Neural cell (in vitro differentiated cells): ENCODE data around the gene ENKUR. TPM values are rescaled to one million over a fixed set of nuclear protein-coding genes. Genes with fewer than 3 reads are reported as not detected.

ENCODE experiments used
- H2AFZ ChIP-seq: fragments of 200-600, 300-800 bp; sonication (generic), shearing (Covaris generic); 2 replicates; pipeline ENCODE4 v1.6.0; 2014; ENCODE audit warnings: low read depth, mild to moderate bottlenecking, antibody characterized with exemption, low read length, moderate library complexity
- H3F3A ChIP-seq: fragments of 200-600 bp; shearing (Covaris generic); 2 replicates; pipeline ENCODE4 v1.6.1; 2016; ENCODE audit warnings: mild to moderate bottlenecking, moderate library complexity, mixed read lengths, antibody characterized with exemption, low read length; ENCODE audit not compliant: insufficient read depth, poor library complexity, severe bottlenecking
- H3K27ac ChIP-seq: fragments of 200-600, 300-800 bp; sonication (generic), shearing (Covaris generic); 2 replicates; pipeline ENCODE4 v1.5.1; 2014; ENCODE audit warnings: mild to moderate bottlenecking, low read length, moderate library complexity
- H3K27me3 ChIP-seq: fragments of 300-800, 200-600 bp; sonication (generic), shearing (Covaris generic); 2 replicates; pipeline ENCODE4 v1.6.0; 2014; ENCODE audit warnings: mild to moderate bottlenecking, low read depth, low read length, moderate library complexity; ENCODE audit not compliant: insufficient read depth
- H3K36me3 ChIP-seq: fragments of 300-800, 200-600 bp; sonication (generic), shearing (Covaris generic); 2 replicates; pipeline ENCODE4 v1.5.1; 2014; ENCODE audit warnings: mild to moderate bottlenecking, antibody characterized with exemption, low read length, moderate library complexity; ENCODE audit not compliant: insufficient read depth
- H3K4me2 ChIP-seq: fragments of 300-800, 200-600 bp; sonication (generic), shearing (Covaris generic); 2 replicates; pipeline ENCODE4 v1.6.0; 2014; ENCODE audit warnings: mild to moderate bottlenecking, low read length
- H3K4me3 ChIP-seq: fragments of 300-800, 200-600 bp; sonication (generic), shearing (Covaris generic); 2 replicates; pipeline ENCODE4 v1.5.1; 2014; ENCODE audit warnings: mild to moderate bottlenecking, low read length, moderate library complexity
- H3K79me2 ChIP-seq: fragments of 200-600 bp; shearing (Covaris generic); replicated peaks from 2 replicates; pipeline ENCODE4 v1.6.0; 2014; ENCODE audit warnings: mild to moderate bottlenecking, low read length, moderate library complexity; ENCODE audit not compliant: insufficient read depth
- H3K9ac ChIP-seq: fragments of 300-800, 200-600 bp; sonication (generic), shearing (Covaris generic); 2 replicates; pipeline ENCODE4 v1.6.1; 2016; ENCODE audit warnings: mild to moderate bottlenecking, low read length, mixed read lengths
- H3K9me2 ChIP-seq: fragments of 200-600 bp; shearing (Covaris generic); 2 replicates; pipeline ENCODE4 v1.6.1; 2016; ENCODE audit warnings: mild to moderate bottlenecking, low read length, mixed read lengths; ENCODE audit not compliant: insufficient read depth
- H3K9me3 ChIP-seq: fragments of 200-600, 300-800 bp; sonication (generic), shearing (Covaris generic); 2 replicates; pipeline ENCODE4 v1.6.1; 2016; ENCODE audit warnings: mild to moderate bottlenecking, mixed run types, low read length, moderate library complexity, mixed read lengths
- H4K20me1 ChIP-seq: fragments of 200-600 bp; shearing (Covaris generic); 2 replicates; pipeline ENCODE4 v1.6.1; 2016; ENCODE audit warnings: mild to moderate bottlenecking, mixed run types; ENCODE audit not compliant: insufficient read depth
- CTCF ChIP-seq: fragments of 450-650 bp; IDR thresholded peaks from 2 replicates; pipeline ENCODE4 v1.5.1; 2014; ENCODE audit warnings: antibody characterized with exemption, mild to moderate bottlenecking, moderate library complexity; ENCODE audit not compliant: poor library complexity, severe bottlenecking
- EP300 ChIP-seq: fragments of 450-650 bp; conservative IDR thresholded peaks from 2 replicates; pipeline ENCODE4 v1.6.1; 2014; ENCODE audit warnings: antibody characterized with exemption, mild to moderate bottlenecking, moderate library complexity; ENCODE audit not compliant: poor library complexity, severe bottlenecking
- EZH2 ChIP-seq: fragments of 200-600, 300-800 bp; shearing (Covaris generic), sonication (generic); IDR thresholded peaks from 2 replicates; pipeline ENCODE4 v1.6.1; 2014; ENCODE audit warnings: antibody characterized with exemption, low read length, borderline replicate concordance, mild to moderate bottlenecking; ENCODE audit not compliant: insufficient read depth, poor library complexity, severe bottlenecking
- MXI1 ChIP-seq: fragments of 450-650 bp; conservative IDR thresholded peaks from 2 replicates; pipeline ENCODE4 v1.6.1; 2014; ENCODE audit warnings: antibody characterized with exemption, mild to moderate bottlenecking; ENCODE audit not compliant: poor library complexity, severe bottlenecking
- POLR2AphosphoS5 ChIP-seq: IDR thresholded peaks from 2 replicates; pipeline ENCODE4 v1.6.1; 2012
- RAD21 ChIP-seq: fragments of 450-650 bp; conservative IDR thresholded peaks from 2 replicates; pipeline ENCODE4 v1.6.1; 2014; ENCODE audit warnings: antibody characterized with exemption, mild to moderate bottlenecking, moderate library complexity
- REST ChIP-seq: IDR thresholded peaks from 2 replicates; pipeline ENCODE4 v1.6.1; 2012; ENCODE audit warnings: borderline replicate concordance
- SMC3 ChIP-seq: fragments of 450-650 bp; conservative IDR thresholded peaks from 2 replicates; pipeline ENCODE4 v1.6.1; 2014; ENCODE audit warnings: antibody characterized with exemption, mild to moderate bottlenecking, moderate library complexity; ENCODE audit not compliant: poor library complexity
- TAF1 ChIP-seq: IDR thresholded peaks from 2 replicates; pipeline ENCODE4 v1.6.1; 2012; ENCODE audit warnings: low read depth
- polyA plus RNA-seq: library from polyadenylated mRNA; depleted of rRNA; stranded (reverse); fragments of >200 nt; gene quantifications from 2 replicates; pipeline ENCODE4 v1.2.3, GENCODE V29; 2014

Gene ENKUR
- polyA plus RNA-seq, 1 donor from 2014 or later, result 2.6 TPM

- H3K36me3 ChIP-seq, result no peaks in the 10 kb centered on the region
- no peaks in the 10 kb centered on the region for H3K79me2 ChIP-seq
- H3K27ac ChIP-seq, result no peak overlapping the region
- H3F3A ChIP-seq, result no peaks in the 10 kb centered on the region
- no peak overlapping the region for H3K4me2 ChIP-seq
- no peak overlapping the region for H3K9ac ChIP-seq
- no peaks in the 10 kb centered on the region for H3K27me3 ChIP-seq
- no peaks in the 10 kb centered on the region for H3K9me3 ChIP-seq
- no peak for TF ChIP-seq CTCF
- no peak overlapping the region for H3K4me3 ChIP-seq
- H4K20me1 ChIP-seq, result no peaks in the 10 kb centered on the region
- H2AFZ ChIP-seq, result no peak overlapping the region
- H3K9me2 ChIP-seq, result no peaks in the 10 kb centered on the region
Measured at GRCh38 chr10:25039531-25039930, 23.6 kb upstream of the ENKUR start.

GRCh38 chr10:25038325-25038724, 22.4 kb upstream of the ENKUR start:
- H4K20me1 ChIP-seq, result no peaks in the 10 kb centered on the region
- H3F3A ChIP-seq, result no peaks in the 10 kb centered on the region
- H3K9me3 ChIP-seq, result no peaks in the 10 kb centered on the region
- no peaks in the 10 kb centered on the region for H3K9me2 ChIP-seq
- no peaks in the 10 kb centered on the region for H3K79me2 ChIP-seq
- no peak overlapping the region for H2AFZ ChIP-seq
- H3K36me3 ChIP-seq, result no peaks in the 10 kb centered on the region
- no peaks in the 10 kb centered on the region for H3K27me3 ChIP-seq
- no peak overlapping the region for H3K4me2 ChIP-seq
- H3K4me3 ChIP-seq, result no peak overlapping the region
- peak; percentile 29 for TF ChIP-seq EP300
- peak; percentile 25 for TF ChIP-seq POLR2AphosphoS5
- TF ChIP-seq MXI1, result no peak
- H3K9ac ChIP-seq, result no peak overlapping the region
- no peak overlapping the region for H3K27ac ChIP-seq

- Histone ChIP-seq H3K79me2 (no peaks in the 10 kb centered on the region), H3K4me3 (no peak overlapping the region), H3K36me3 (no peaks in the 10 kb centered on the region), H3K9me2 (no peaks in the 10 kb centered on the region), H3K9me3 (no peaks in the 10 kb centered on the region), H3K9ac (no peak overlapping the region), H3K4me2 (no peak overlapping the region), H3F3A (no peaks in the 10 kb centered on the region), H3K27ac (no peak overlapping the region), H4K20me1 (no peaks in the 10 kb centered on the region), H3K27me3 (no peaks in the 10 kb centered on the region), H2AFZ (no peak overlapping the region)
- TF ChIP-seq EP300, result no peak
- no peak for TF ChIP-seq MXI1
- no peak for TF ChIP-seq REST
- TF ChIP-seq TAF1, result no peak
- TF ChIP-seq SMC3, result no peak
- no peak for TF ChIP-seq CTCF
- TF ChIP-seq POLR2AphosphoS5, result no peak
- TF ChIP-seq RAD21, result no peak
- TF ChIP-seq EZH2, result no peak
Measured at GRCh38 chr10:25036381-25036780, 20.4 kb upstream of the ENKUR start.
